ENCODE results near the gene GTSE1. TPM values are rescaled to one million over a fixed set of nuclear protein-coding genes. Genes with fewer than 3 reads are reported as not detected.

GTSE1 gene
- total RNA-seq, 2 experiments from 2014 or later, result 39.4 to 41.4 TPM

- CTCF ChIA-PET, result interaction anchor here (0.7 to 2.9 kb wide), 37 partner anchors 8 to 437 kb away, joined by 3 to 46 read pairs (median 4); partner anchors contain the start of gene TRMU
- peaks cover 2% of the 10 kb centered on the region for H3K27me3 Mint-ChIP-seq
- intact Hi-C loops (cut with micrococcal nuclease), result loop anchor here (2.0 kb wide), 1 partner anchor 176 kb away; no protein-coding TSS in a partner anchor
- no peak for TF ChIP-seq CTCF (IDR thresholded peaks at IDR 0.05)
- peaks cover 21% of the 10 kb centered on the region for H3K4me1 Mint-ChIP-seq (ENCODE audit: low read depth)
- DNase-seq, result peak; percentile 20
- ATAC-seq, result peak; percentile 31
- POLR2A ChIA-PET, result no interaction called here
- no peaks in the 10 kb centered on the region for H3K9me3 Mint-ChIP-seq
- H3K27ac Mint-ChIP-seq, result no peak overlapping the region
- no peaks in the 10 kb centered on the region for H3K36me3 Mint-ChIP-seq (ENCODE audit: low read depth)
- H3K4me3 Mint-ChIP-seq, result peak overlapping the region; percentile 10
Measured at GRCh38 chr22:46366801-46367706, 70.4 kb downstream of the GTSE1 start.

- peak; percentile 84 for TF ChIP-seq CTCF (IDR thresholded peaks at IDR 0.05)
- H3K4me3 Mint-ChIP-seq, result no peak overlapping the region
- CTCF ChIA-PET, result interaction anchor here (0.7 to 2.9 kb wide), 40 partner anchors 9 to 436 kb away, joined by 3 to 46 read pairs (median 4); partner anchors contain the start of genes CELSR1 and TRMU
- no peaks in the 10 kb centered on the region for H3K36me3 Mint-ChIP-seq (ENCODE audit: low read depth)
- H3K4me1 Mint-ChIP-seq (ENCODE audit: low read depth), result peaks cover 22% of the 10 kb centered on the region
- peaks cover 2% of the 10 kb centered on the region for H3K27me3 Mint-ChIP-seq
- no peak overlapping the region for H3K27ac Mint-ChIP-seq
- peak; percentile 85 for DNase-seq
- no peaks in the 10 kb centered on the region for H3K9me3 Mint-ChIP-seq
- POLR2A ChIA-PET, result no interaction called here
- intact Hi-C loops (cut with micrococcal nuclease), result loop anchor here (2.0 kb wide), 1 partner anchor 175 kb away; no protein-coding TSS in a partner anchor
- peak; percentile 76 for ATAC-seq
Measured at GRCh38 chr22:46367707-46368191, 71.1 kb downstream of the GTSE1 start.

- peaks cover 26% of the 10 kb centered on the region for H3K4me1 Mint-ChIP-seq (ENCODE audit: low read depth)
- intact Hi-C loops (cut with micrococcal nuclease), result no loop called here
- ATAC-seq (no peak), DNase-seq (no peak)
- ChIA-PET CTCF (interaction anchor here (0.7 to 2.9 kb wide), 22 partner anchors 12 to 288 kb away, joined by 3 to 46 read pairs (median 4); partner anchors contain the start of genes CELSR1 and TRMU), POLR2A (no interaction called here)
- H3K27ac Mint-ChIP-seq, result no peak overlapping the region
- no peaks in the 10 kb centered on the region for H3K36me3 Mint-ChIP-seq (ENCODE audit: low read depth)
- no peaks in the 10 kb centered on the region for H3K9me3 Mint-ChIP-seq
- peaks cover 2% of the 10 kb centered on the region for H3K27me3 Mint-ChIP-seq
- H3K4me3 Mint-ChIP-seq, result no peak overlapping the region
- no peak for TF ChIP-seq CTCF (IDR thresholded peaks at IDR 0.05)
Measured at GRCh38 chr22:46368422-46368821, 71.8 kb downstream of the GTSE1 start.

GRCh38 chr22:46368871-46369715 lies 72.4 kb downstream of the GTSE1 start:
- ChIA-PET CTCF (interaction anchor here (0.6 to 2.9 kb wide), 4 partner anchors 173 to 195 kb away, joined by 3 to 46 read pairs (median 4); no protein-coding TSS in a partner anchor), POLR2A (no interaction called here)
- peaks cover 5% of the 10 kb centered on the region for H3K27me3 Mint-ChIP-seq
- no peak overlapping the region for H3K27ac Mint-ChIP-seq
- ATAC-seq (no peak), DNase-seq (no peak)
- H3K9me3 Mint-ChIP-seq, result no peaks in the 10 kb centered on the region
- intact Hi-C loops (cut with micrococcal nuclease), result no loop called here
- H3K36me3 Mint-ChIP-seq (ENCODE audit: low read depth), result no peaks in the 10 kb centered on the region
- no peak for TF ChIP-seq CTCF (IDR thresholded peaks at IDR 0.05)
- H3K4me3 Mint-ChIP-seq, result no peak overlapping the region
- peaks cover 31% of the 10 kb centered on the region for H3K4me1 Mint-ChIP-seq (ENCODE audit: low read depth)

Measured in activated CD8-positive, alpha-beta T cell treated with anti-CD3 and anti-CD28 coated beads for 36 hours (primary cell).